ENCODE results near the gene CNTNAP2.

DNA sequence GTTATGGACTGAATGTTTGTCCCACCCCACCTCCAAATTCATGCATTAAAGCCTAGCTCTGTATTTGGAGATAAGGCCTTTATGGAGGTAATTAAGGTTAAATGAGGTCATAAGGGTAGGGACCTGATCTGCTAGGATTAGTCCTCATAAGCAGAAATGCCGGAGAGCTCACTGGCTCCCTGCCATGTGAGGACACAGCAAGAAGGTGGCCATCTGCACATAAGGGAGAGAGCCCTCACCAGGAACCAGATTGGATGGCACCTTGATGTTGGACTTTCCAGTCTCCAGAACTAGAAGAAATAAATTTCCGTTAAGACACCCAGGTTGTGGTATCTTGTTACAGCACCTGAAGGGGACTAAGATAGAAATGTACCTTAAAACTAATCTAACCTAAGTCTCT lies 1657.9 kb downstream of the CNTNAP2 start:
- no peak for TF ChIP-seq CHD2 (IDR thresholded peaks at IDR 0.05; ENCODE audit: low read length)
- TF ChIP-seq POLR2A (IDR thresholded peaks at IDR 0.05; ENCODE audit: control extremely low read depth in 1 of 2, low read depth in 2 of 2, low read length in 2 of 2): no peak
- TF ChIP-seq, protein P1, sequence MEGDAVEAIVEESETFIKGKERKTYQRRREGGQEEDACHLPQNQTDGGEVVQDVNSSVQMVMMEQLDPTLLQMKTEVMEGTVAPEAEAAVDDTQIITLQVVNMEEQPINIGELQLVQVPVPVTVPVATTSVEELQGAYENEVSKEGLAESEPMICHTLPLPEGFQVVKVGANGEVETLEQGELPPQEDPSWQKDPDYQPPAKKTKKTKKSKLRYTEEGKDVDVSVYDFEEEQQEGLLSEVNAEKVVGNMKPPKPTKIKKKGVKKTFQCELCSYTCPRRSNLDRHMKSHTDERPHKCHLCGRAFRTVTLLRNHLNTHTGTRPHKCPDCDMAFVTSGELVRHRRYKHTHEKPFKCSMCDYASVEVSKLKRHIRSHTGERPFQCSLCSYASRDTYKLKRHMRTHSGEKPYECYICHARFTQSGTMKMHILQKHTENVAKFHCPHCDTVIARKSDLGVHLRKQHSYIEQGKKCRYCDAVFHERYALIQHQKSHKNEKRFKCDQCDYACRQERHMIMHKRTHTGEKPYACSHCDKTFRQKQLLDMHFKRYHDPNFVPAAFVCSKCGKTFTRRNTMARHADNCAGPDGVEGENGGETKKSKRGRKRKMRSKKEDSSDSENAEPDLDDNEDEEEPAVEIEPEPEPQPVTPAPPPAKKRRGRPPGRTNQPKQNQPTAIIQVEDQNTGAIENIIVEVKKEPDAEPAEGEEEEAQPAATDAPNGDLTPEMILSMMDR (IDR thresholded peaks at IDR 0.05; ENCODE audit: control extremely low read depth in 1 of 3, insufficient read depth in 1 of 3, low read depth in 1 of 3, low read length in 3 of 3): no peak
- TF ChIP-seq, protein P2, sequence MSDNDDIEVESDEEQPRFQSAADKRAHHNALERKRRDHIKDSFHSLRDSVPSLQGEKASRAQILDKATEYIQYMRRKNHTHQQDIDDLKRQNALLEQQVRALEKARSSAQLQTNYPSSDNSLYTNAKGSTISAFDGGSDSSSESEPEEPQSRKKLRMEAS (IDR thresholded peaks at IDR 0.05): no peak
